HL-60 (cell line): ENCODE measurements around the gene PTPRN2.

Experiments used
- POLR2AphosphoS5 ChIP-seq: IDR thresholded peaks from 2 replicates; pipeline ENCODE4 v1.6.1; 2012; ENCODE audit warnings: low read depth
- REST ChIP-seq: IDR thresholded peaks from 2 replicates; pipeline ENCODE4 v1.6.1; 2012; ENCODE audit warnings: low read depth; ENCODE audit not compliant: insufficient replicate concordance
- SPI1 ChIP-seq: IDR thresholded peaks from 2 replicates; pipeline ENCODE4 v1.6.1; 2012; ENCODE audit warnings: low read depth, mild to moderate bottlenecking, borderline replicate concordance
- TF ChIP-seq, protein P1 (sequence below): IDR thresholded peaks from one replicate; pipeline ENCODE4 v1.5.1; 2011; ENCODE audit warnings: low read length, control low read depth, inconsistent platforms; ENCODE audit not compliant: insufficient read depth

- TF ChIP-seq, protein P1, sequence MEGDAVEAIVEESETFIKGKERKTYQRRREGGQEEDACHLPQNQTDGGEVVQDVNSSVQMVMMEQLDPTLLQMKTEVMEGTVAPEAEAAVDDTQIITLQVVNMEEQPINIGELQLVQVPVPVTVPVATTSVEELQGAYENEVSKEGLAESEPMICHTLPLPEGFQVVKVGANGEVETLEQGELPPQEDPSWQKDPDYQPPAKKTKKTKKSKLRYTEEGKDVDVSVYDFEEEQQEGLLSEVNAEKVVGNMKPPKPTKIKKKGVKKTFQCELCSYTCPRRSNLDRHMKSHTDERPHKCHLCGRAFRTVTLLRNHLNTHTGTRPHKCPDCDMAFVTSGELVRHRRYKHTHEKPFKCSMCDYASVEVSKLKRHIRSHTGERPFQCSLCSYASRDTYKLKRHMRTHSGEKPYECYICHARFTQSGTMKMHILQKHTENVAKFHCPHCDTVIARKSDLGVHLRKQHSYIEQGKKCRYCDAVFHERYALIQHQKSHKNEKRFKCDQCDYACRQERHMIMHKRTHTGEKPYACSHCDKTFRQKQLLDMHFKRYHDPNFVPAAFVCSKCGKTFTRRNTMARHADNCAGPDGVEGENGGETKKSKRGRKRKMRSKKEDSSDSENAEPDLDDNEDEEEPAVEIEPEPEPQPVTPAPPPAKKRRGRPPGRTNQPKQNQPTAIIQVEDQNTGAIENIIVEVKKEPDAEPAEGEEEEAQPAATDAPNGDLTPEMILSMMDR: no peak
- TF ChIP-seq SPI1 (no peak), REST (no peak), POLR2AphosphoS5 (no peak)
Observed at GRCh38 chr7:157574914-157575586, 1012.6 kb downstream of the PTPRN2 start.
